Dendritic cell treated with granulocyte-macrophage colony-stimulating factor and Interleukin-4, amounts not matched to agents 40 ng/mL and 50 ng/mL, for 4 days (primary cell): ENCODE results near the gene NUP107.

Experiments used
- H3K27ac Mint-ChIP-seq: one replicate; pipeline ENCODE4 v1.8.0; 2022; ENCODE audit warnings: mild to moderate bottlenecking, mixed read lengths
- H3K27me3 Mint-ChIP-seq: one replicate; pipeline ENCODE4 v1.8.0; 2022; ENCODE audit warnings: mild to moderate bottlenecking, mixed read lengths
- H3K36me3 Mint-ChIP-seq: one replicate; pipeline ENCODE4 v1.8.0; 2022; ENCODE audit warnings: low read depth, mixed read lengths
- H3K4me1 Mint-ChIP-seq: one replicate; pipeline ENCODE4 v1.8.0; 2022; ENCODE audit warnings: low read depth, mixed read lengths
- H3K4me3 Mint-ChIP-seq: one replicate; pipeline ENCODE4 v1.8.0; 2022; ENCODE audit warnings: mild to moderate bottlenecking, moderate library complexity, mixed read lengths
- H3K9me3 Mint-ChIP-seq: one replicate; pipeline ENCODE4 v1.8.0; 2022; ENCODE audit warnings: mixed read lengths
- intact Hi-C: fragments of 100-400 bp; cut with micrococcal nuclease; formaldehyde crosslinking; loops from one replicate; pipeline ENCODE4 v1.15.0; 2022

The NUP107 gene

GRCh38 chr12:68771223-68771925 lies 84.6 kb downstream of the NUP107 start:
- Mint-ChIP-seq H3K36me3 (peaks cover 20% of the 10 kb centered on the region), H3K4me3 (no peak overlapping the region), H3K27me3 (no peaks in the 10 kb centered on the region), H3K4me1 (peaks cover 6% of the 10 kb centered on the region), H3K27ac (no peak overlapping the region), H3K9me3 (no peaks in the 10 kb centered on the region)
- intact Hi-C loops = loop anchor here (5.0 kb wide), 1 partner anchor 36 kb away; the partner anchor contains the start of gene MDM2

- intact Hi-C loops = loop anchor here (5.0 kb wide), 1 partner anchor 35 kb away; the partner anchor contains the start of gene MDM2
- Mint-ChIP-seq H3K4me3 (no peak overlapping the region), H3K36me3 (peaks cover 7% of the 10 kb centered on the region), H3K9me3 (no peaks in the 10 kb centered on the region), H3K4me1 (peaks cover 6% of the 10 kb centered on the region), H3K27me3 (no peaks in the 10 kb centered on the region), H3K27ac (no peak overlapping the region)
These were observed 85.9 kb downstream of the NUP107 start for GRCh38 chr12:68772714-68773113.

GRCh38 chr12:68773582-68773981 lies 86.8 kb downstream of the NUP107 start:
- intact Hi-C loops = loop anchor here (5.0 kb wide), 1 partner anchor 34 kb away; the partner anchor contains the start of gene MDM2
- peaks cover 6% of the 10 kb centered on the region for H3K4me1 Mint-ChIP-seq
- no peaks in the 10 kb centered on the region for H3K27me3 Mint-ChIP-seq
- no peak overlapping the region for H3K27ac Mint-ChIP-seq
- H3K36me3 Mint-ChIP-seq = no peaks in the 10 kb centered on the region
- no peaks in the 10 kb centered on the region for H3K9me3 Mint-ChIP-seq
- no peak overlapping the region for H3K4me3 Mint-ChIP-seq

- Mint-ChIP-seq H3K9me3 (no peaks in the 10 kb centered on the region), H3K27ac (no peak overlapping the region)
These were observed 88.4 kb downstream of the NUP107 start for GRCh38 chr12:68775121-68775630.

GRCh38 chr12:68776976-68777610 lies 90.3 kb downstream of the NUP107 start:
- intact Hi-C loops = no loop called here
- H3K27ac Mint-ChIP-seq = no peak overlapping the region
- H3K36me3 Mint-ChIP-seq = no peaks in the 10 kb centered on the region
- H3K9me3 Mint-ChIP-seq = no peaks in the 10 kb centered on the region
- peaks cover 6% of the 10 kb centered on the region for H3K4me1 Mint-ChIP-seq
- no peak overlapping the region for H3K4me3 Mint-ChIP-seq
- H3K27me3 Mint-ChIP-seq = no peaks in the 10 kb centered on the region

More at GRCh38 chr12:68775121-68775630, 88.4 kb downstream of the NUP107 start:
- Mint-ChIP-seq H3K4me1 (peaks cover 6% of the 10 kb centered on the region), H3K4me3 (no peak overlapping the region), H3K36me3 (no peaks in the 10 kb centered on the region), H3K27me3 (no peaks in the 10 kb centered on the region)
- intact Hi-C loops = no loop called here

DNA sequence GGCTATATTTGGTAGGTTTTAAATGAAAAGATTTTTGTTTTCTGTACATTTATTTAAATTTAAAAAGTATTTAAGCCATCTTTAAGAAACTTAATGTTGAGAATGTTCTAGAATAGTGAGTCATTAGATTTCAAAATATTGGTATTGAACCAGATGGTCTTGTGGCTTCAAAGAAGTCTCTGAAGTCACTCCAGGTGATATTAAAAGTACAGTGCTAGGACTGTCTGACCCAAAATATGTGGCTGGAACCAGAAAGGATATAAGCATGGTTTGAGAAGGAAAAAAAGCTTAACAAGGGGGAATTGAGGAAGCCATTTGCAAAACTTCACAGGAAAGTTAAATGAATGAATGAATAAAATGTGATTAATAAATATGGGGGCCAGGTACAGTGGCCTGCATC lies 92.5 kb downstream of the NUP107 start:
- intact Hi-C loops = no loop called here
- Mint-ChIP-seq H3K4me1 (peaks cover 11% of the 10 kb centered on the region), H3K36me3 (no peaks in the 10 kb centered on the region), H3K9me3 (no peaks in the 10 kb centered on the region), H3K27ac (no peak overlapping the region), H3K4me3 (no peak overlapping the region), H3K27me3 (no peaks in the 10 kb centered on the region)

DNA sequence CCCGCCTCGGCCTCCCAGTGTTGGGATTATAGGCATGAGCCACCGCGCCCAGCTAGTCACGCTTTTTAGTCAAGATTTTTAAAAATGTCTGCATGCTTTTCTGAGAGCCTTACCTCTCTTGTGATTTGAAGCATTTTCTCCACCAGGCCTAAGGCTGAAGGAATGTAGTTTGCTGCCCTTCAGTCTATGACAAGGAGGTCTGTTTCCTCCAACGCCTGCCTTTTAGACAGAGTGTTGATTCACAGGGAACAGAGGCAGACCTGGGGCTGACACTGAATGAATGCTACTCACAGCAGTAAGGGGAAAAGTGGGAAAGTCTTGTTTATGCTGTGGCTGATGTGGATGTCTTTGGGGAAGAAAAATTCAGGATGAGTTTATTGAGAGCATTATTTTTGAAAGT lies 94.0 kb downstream of the NUP107 start:
- H3K36me3 Mint-ChIP-seq = no peaks in the 10 kb centered on the region
- peaks cover 25% of the 10 kb centered on the region for H3K4me1 Mint-ChIP-seq

DNA sequence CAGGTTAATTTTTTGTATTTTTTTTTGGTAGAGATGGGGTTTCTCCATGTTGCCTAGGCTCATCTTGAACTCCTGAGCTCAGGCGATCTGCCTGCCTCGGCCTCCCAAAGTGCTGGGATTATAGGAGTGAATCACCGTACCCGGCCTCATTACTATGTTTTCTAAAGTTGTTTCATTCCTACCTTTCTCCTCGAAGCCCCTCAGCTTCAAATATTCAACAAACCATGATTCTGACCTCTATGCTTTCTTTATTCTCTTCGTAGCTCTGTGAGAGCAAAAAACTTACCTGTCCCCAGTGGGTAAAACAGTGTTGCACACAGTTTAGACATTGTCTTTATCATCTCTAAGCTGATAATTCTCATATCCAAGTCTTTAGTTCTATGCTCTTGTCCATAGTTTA lies 95.0 kb downstream of the NUP107 start:
- intact Hi-C loops = no loop called here
- Mint-ChIP-seq H3K36me3 (no peaks in the 10 kb centered on the region), H3K9me3 (no peaks in the 10 kb centered on the region), H3K27ac (no peak overlapping the region), H3K27me3 (no peaks in the 10 kb centered on the region), H3K4me1 (peaks cover 30% of the 10 kb centered on the region), H3K4me3 (no peak overlapping the region)

More for the DNA sequence above, 94.0 kb downstream of the NUP107 start:
- intact Hi-C loops = no loop called here
- Mint-ChIP-seq H3K9me3 (no peaks in the 10 kb centered on the region), H3K27me3 (no peaks in the 10 kb centered on the region), H3K27ac (no peak overlapping the region), H3K4me3 (no peak overlapping the region)

DNA sequence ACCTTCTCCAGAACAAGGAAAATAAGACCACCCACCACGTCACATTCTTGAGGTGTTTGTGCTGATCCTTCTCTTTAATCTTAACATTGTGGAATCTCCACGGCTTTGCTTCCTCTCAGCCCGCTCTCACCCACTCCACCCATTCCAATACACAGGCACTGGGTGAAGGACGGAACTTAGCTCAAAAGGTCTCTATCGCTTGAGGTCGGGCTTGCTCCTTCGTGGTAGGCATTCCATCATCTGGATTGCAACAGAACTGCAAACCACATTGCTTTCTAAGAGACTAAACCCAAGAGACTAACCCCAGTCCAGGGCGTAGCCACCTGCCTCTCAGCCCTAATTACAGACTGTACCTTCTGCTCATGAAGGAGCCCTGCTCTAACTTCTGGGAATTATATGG lies 97.2 kb downstream of the NUP107 start:
- Mint-ChIP-seq H3K4me3 (no peak overlapping the region), H3K27me3 (no peaks in the 10 kb centered on the region), H3K9me3 (no peaks in the 10 kb centered on the region), H3K4me1 (peaks cover 43% of the 10 kb centered on the region), H3K36me3 (no peaks in the 10 kb centered on the region), H3K27ac (peak overlapping the region; percentile 64)
- intact Hi-C loops = no loop called here

GRCh38 chr12:68785358-68785757 lies 98.6 kb downstream of the NUP107 start:
- Mint-ChIP-seq H3K9me3 (no peaks in the 10 kb centered on the region), H3K27ac (peak overlapping the region; percentile 96), H3K36me3 (no peaks in the 10 kb centered on the region), H3K27me3 (no peaks in the 10 kb centered on the region), H3K4me1 (peaks cover 50% of the 10 kb centered on the region), H3K4me3 (no peak overlapping the region)
- intact Hi-C loops = no loop called here

DNA sequence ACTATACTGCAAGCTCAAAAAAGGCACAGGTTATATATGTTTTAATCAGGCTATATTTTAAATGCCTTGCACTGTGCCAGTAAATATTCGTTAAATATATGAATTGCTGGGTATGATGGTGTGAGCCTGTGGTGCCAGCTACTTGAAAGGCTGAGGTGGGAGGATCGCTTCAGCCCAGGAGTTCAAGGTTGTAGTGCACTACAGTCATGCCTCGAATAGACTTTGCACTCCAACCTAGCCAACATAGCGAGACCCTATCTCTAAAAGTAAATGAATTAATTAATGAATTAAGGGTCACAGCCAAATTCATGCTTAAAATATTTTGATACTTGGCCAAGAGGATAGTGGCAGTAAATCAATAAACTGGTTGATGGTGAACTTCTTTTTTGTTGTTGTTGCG lies 99.0 kb downstream of the NUP107 start:
- Mint-ChIP-seq H3K27ac (peak overlapping the region; percentile 96), H3K36me3 (no peaks in the 10 kb centered on the region), H3K27me3 (no peaks in the 10 kb centered on the region), H3K4me1 (peaks cover 50% of the 10 kb centered on the region), H3K4me3 (no peak overlapping the region), H3K9me3 (no peaks in the 10 kb centered on the region)
- intact Hi-C loops = loop anchor here (2.0 kb wide), 1 partner anchor 39 kb away; the partner anchor contains the start of gene SLC35E3

DNA sequence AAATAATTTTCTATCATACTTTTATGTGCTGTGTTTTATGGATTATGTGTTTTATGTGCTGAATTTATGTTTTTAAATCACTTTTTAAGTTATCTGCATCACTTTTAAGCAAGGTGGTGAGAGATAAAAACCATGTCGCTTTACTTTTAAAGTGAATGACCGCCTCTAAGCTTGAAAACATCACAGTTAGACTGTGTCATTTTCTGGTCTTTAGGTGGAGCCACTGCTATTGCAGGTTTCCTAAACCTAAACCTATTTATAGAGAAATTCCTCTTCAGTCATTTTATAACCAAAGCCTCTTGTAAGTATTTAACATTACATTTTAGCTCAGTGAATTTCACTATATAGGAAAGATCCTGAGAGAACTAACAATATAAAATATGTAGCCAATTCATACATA lies 100.2 kb downstream of the NUP107 start:
- no peaks in the 10 kb centered on the region for H3K27me3 Mint-ChIP-seq
- peaks cover 50% of the 10 kb centered on the region for H3K4me1 Mint-ChIP-seq
- no peaks in the 10 kb centered on the region for H3K36me3 Mint-ChIP-seq
- H3K9me3 Mint-ChIP-seq = no peaks in the 10 kb centered on the region
- H3K27ac Mint-ChIP-seq = peak overlapping the region; percentile 96
- no peak overlapping the region for H3K4me3 Mint-ChIP-seq
- intact Hi-C loops = loop anchor here (1.0 to 2.0 kb wide), 2 partner anchors 21 to 40 kb away; partner anchors contain the start of genes MDM2 and SLC35E3

DNA sequence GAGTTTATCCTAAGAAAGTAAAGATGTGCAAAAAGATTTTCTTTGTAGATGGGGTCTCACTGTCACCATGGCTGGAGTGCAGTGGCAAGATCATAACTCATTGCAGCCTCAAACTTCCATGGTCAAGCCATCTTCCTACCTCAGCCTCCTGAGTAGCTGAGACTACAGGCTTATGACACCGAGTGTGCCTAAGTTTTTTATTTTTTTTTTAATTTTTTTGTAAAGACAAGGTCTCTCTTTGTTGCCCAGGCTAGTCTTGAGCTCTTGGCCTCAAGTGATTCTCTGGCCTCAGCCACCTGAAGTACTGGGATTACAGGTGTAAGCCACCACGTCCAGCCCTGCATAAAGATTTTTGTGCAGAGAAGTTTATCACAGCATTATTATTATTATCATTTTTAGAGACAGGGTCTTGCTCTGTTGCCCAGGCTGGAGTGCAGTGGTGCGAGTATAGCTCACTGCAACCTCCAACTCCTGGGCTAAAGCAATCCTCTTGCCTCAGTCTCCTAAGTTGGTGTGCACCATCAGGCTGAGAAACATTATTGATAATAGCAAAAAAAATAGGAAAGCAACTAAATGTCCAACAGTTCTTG lies 101.9 kb downstream of the NUP107 start:
- Mint-ChIP-seq H3K4me3 (no peak overlapping the region), H3K27ac (peak overlapping the region; percentile 96), H3K4me1 (peaks cover 45% of the 10 kb centered on the region), H3K36me3 (no peaks in the 10 kb centered on the region), H3K9me3 (no peaks in the 10 kb centered on the region), H3K27me3 (no peaks in the 10 kb centered on the region)
- intact Hi-C loops = no loop called here
